ENCODE measurements around the gene PTAFR. TPM values are rescaled to one million over a fixed set of nuclear protein-coding genes. Genes with fewer than 3 reads are reported as not detected.

Gene PTAFR
- total RNA-seq, 1 experiment from 2014 or later = 1.3 TPM

GRCh38 chr1:28160782-28161266 is 15.7 kb downstream of the PTAFR start:
- no peak overlapping the region for H3K9ac ChIP-seq (ENCODE audit: low read length)
- H3K27ac ChIP-seq (ENCODE audit: low read depth, low read length) = no peak overlapping the region
- H3K79me2 ChIP-seq (ENCODE audit: insufficient read depth, low read length) = no peaks in the 10 kb centered on the region
- H3K4me1 ChIP-seq (ENCODE audit: control insufficient read depth in 1 of 2, insufficient read depth in 2 of 2, low read length in 2 of 2) = no peaks in the 10 kb centered on the region
- H3K4me3 ChIP-seq (replicated peaks in 1 of 2; ENCODE audit: low read depth in 1 of 2, low read length in 2 of 2) = no peak overlapping the region
- DNase-seq (ENCODE audit: low read depth, low spot score) = no peak
- no peak for ATAC-seq
- BruUV-seq (replicated peaks) = no TSS peak
- H3K27me3 ChIP-seq (ENCODE audit: insufficient read depth, low read length) = no peaks in the 10 kb centered on the region
- intact Hi-C loops (cut with micrococcal nuclease) = no loop called here
- TF ChIP-seq SP1 (IDR thresholded peaks at IDR 0.05; ENCODE audit: low read depth) (no peak), FOSL1 (IDR thresholded peaks at IDR 0.05; ENCODE audit: low read depth) (no peak), ATF3 (IDR thresholded peaks at IDR 0.05) (no peak), MAX (IDR thresholded peaks at IDR 0.05) (no peak), ZNF274 (IDR thresholded peaks at IDR 0.05; ENCODE audit: low read depth, low read length) (no peak), TCF7L2 (IDR thresholded peaks at IDR 0.05; ENCODE audit: borderline replicate concordance, extremely low read depth, insufficient read depth, insufficient read length) (no peak), YY1 (IDR thresholded peaks at IDR 0.05; ENCODE audit: extremely low read depth, insufficient replicate concordance, low read depth, low read length) (no peak), POLR2A (IDR thresholded peaks at IDR 0.05; ENCODE audit: borderline replicate concordance, extremely low read depth, insufficient read depth, insufficient read length) (no peak), REST (IDR thresholded peaks at IDR 0.05; ENCODE audit: low read depth) (no peak), CTCF (IDR thresholded peaks at IDR 0.05 in 2 of 3, conservative IDR thresholded peaks at IDR 0.05 in 1 of 3; ENCODE audit: borderline replicate concordance in 1 of 3, insufficient read depth in 1 of 3, low read depth in 2 of 3, low read length in 2 of 3) (no peak), CEBPB (IDR thresholded peaks at IDR 0.05; ENCODE audit: low read depth) (no peak), SIN3A (IDR thresholded peaks at IDR 0.05; ENCODE audit: low read depth) (no peak), EZH2phosphoT487 (IDR thresholded peaks at IDR 0.05; ENCODE audit: borderline replicate concordance) (no peak), RAD21 (IDR thresholded peaks at IDR 0.05; ENCODE audit: low read depth) (no peak), SRF (IDR thresholded peaks at IDR 0.05; ENCODE audit: low read depth) (no peak), CBX3 (IDR thresholded peaks at IDR 0.05; ENCODE audit: low read depth) (no peak)
- H3K36me3 ChIP-seq (ENCODE audit: control insufficient read depth in 1 of 2, insufficient read depth in 2 of 2, low read length in 2 of 2) = no peaks in the 10 kb centered on the region
- no peaks in the 10 kb centered on the region for H3K9me3 ChIP-seq (ENCODE audit: control insufficient read depth in 1 of 2, insufficient read depth in 1 of 2, low read depth in 1 of 2, low read length in 2 of 2)
- no peak overlapping the region for H3K4me2 ChIP-seq (ENCODE audit: low read length)
- ChIA-PET CTCF (no interaction called here), POLR2A (no interaction called here), RAD21 (ENCODE audit: low non-redundant PET in 1 of 2, low total read pairs in 2 of 2, uncharacterized antibody in 2 of 2, unreplicated experiment in 2 of 2) (no interaction called here)
- H3K9me2 ChIP-seq (ENCODE audit: insufficient read depth) = no peaks in the 10 kb centered on the region
- no peaks in the 10 kb centered on the region for H4K20me1 ChIP-seq (ENCODE audit: insufficient read depth)
- H2AFZ ChIP-seq (ENCODE audit: low read depth, low read length, poor library complexity, severe bottlenecking) = no peak overlapping the region

Measured in HCT116 (cell line).